Mesenchymal stem cell (in vitro differentiated cells and primary cell): ENCODE results near the gene DCUN1D1.

Source experiments
- DNase-seq: peaks from one replicate; pipeline ENCODE4 v3.0.0-alpha.2; 2013
- H2AFZ ChIP-seq: one replicate; pipeline ENCODE4 v1.6.1; 2013; ENCODE audit warnings: low read depth, mild to moderate bottlenecking, control low read depth, inconsistent platforms, low read length, moderate library complexity
- H2AK5ac ChIP-seq: 2 replicates; pipeline ENCODE4 v1.6.1; 2013; ENCODE audit warnings: low read length, moderate library complexity, mild to moderate bottlenecking, inconsistent platforms; ENCODE audit not compliant: severe bottlenecking
- H2BK120ac ChIP-seq: one replicate; pipeline ENCODE4 v1.6.1; 2013; ENCODE audit warnings: low read depth, mild to moderate bottlenecking, inconsistent platforms, low read length, moderate library complexity
- H2BK12ac ChIP-seq, 2 experiments: one replicate each; pipeline ENCODE4 v1.6.1; 2013; ENCODE audit warnings: inconsistent platforms in 2 of 2, low read length in 2 of 2, mild to moderate bottlenecking in 2 of 2, moderate library complexity in 2 of 2, control low read depth in 1 of 2
- H2BK15ac ChIP-seq: one replicate; pipeline ENCODE4 v1.6.1; 2013; ENCODE audit warnings: mild to moderate bottlenecking, low read depth, inconsistent platforms; ENCODE audit not compliant: poor library complexity, severe bottlenecking
- H2BK5ac ChIP-seq: 2 replicates; pipeline ENCODE4 v1.6.1; 2013; ENCODE audit warnings: low read depth, mild to moderate bottlenecking, low read length, control low read depth, inconsistent platforms; ENCODE audit not compliant: poor library complexity, severe bottlenecking
- H3K14ac ChIP-seq, 2 experiments: one replicate each; pipeline ENCODE4 v1.6.1; 2013; ENCODE audit warnings: inconsistent platforms in 2 of 2, low read length in 2 of 2, control low read depth in 1 of 2, mild to moderate bottlenecking in 1 of 2, moderate library complexity in 1 of 2
- H3K18ac ChIP-seq, 2 experiments: one replicate each; pipeline ENCODE4 v1.6.1; 2013; ENCODE audit warnings: inconsistent platforms in 2 of 2, low read length in 2 of 2, control low read depth in 1 of 2, low read depth in 1 of 2, mild to moderate bottlenecking in 1 of 2
- H3K23ac ChIP-seq, 2 experiments: one replicate each; pipeline ENCODE4 v1.6.1; 2013; ENCODE audit warnings: inconsistent platforms in 2 of 2, low read length in 2 of 2, mild to moderate bottlenecking in 2 of 2, moderate library complexity in 2 of 2, control low read depth in 1 of 2
- H3K27ac ChIP-seq: 2 replicates; pipeline ENCODE4 v1.5.1; 2013; ENCODE audit warnings: mild to moderate bottlenecking, moderate library complexity, low read length, control low read depth, inconsistent platforms; ENCODE audit not compliant: poor library complexity, severe bottlenecking
- H3K27me3 ChIP-seq, 2 experiments: 2 replicates each; pipeline versions ENCODE4 v1.6.1 to v1.7.0; 2013; ENCODE audit warnings: low read length in 2 of 2, mild to moderate bottlenecking in 2 of 2, moderate library complexity in 2 of 2, control low read depth in 1 of 2, inconsistent platforms in 1 of 2; ENCODE audit not compliant: control insufficient read depth in 1 of 2, insufficient read depth in 1 of 2
- H3K36me3 ChIP-seq, 2 experiments: 2 replicates each; pipeline versions ENCODE4 v1.6.1 to v1.7.0; 2013; ENCODE audit warnings: low read length in 2 of 2, control low read depth in 1 of 2, inconsistent platforms in 1 of 2, low read depth in 1 of 2, mild to moderate bottlenecking in 1 of 2; ENCODE audit not compliant: insufficient read depth in 2 of 2, control insufficient read depth in 1 of 2
- H3K4ac ChIP-seq, 2 experiments: one replicate each; pipeline ENCODE4 v1.6.1; 2013; ENCODE audit warnings: inconsistent platforms in 2 of 2, low read length in 2 of 2, mild to moderate bottlenecking in 2 of 2, moderate library complexity in 2 of 2, control low read depth in 1 of 2, low read depth in 1 of 2
- H3K4me1 ChIP-seq: 2 replicates; pipeline ENCODE4 v1.6.1; 2013; ENCODE audit warnings: low read depth, low read length, control low read depth; ENCODE audit not compliant: control insufficient read depth, insufficient read depth
- H3K4me2 ChIP-seq: 2 replicates; pipeline ENCODE4 v1.6.1; 2013; ENCODE audit warnings: low read length, mild to moderate bottlenecking, inconsistent platforms; ENCODE audit not compliant: poor library complexity, severe bottlenecking
- H3K4me3 ChIP-seq, 2 experiments: 2 replicates each; pipeline versions ENCODE4 v1.5.1 to v1.7.0; 2013; ENCODE audit warnings: low read length in 2 of 2, mild to moderate bottlenecking in 2 of 2, control low read depth in 1 of 2, low read depth in 1 of 2; ENCODE audit not compliant: insufficient read depth in 1 of 2
- H3K79me1 ChIP-seq: replicated peaks from 2 replicates; pipeline ENCODE4 v1.6.1; 2013; ENCODE audit warnings: mild to moderate bottlenecking, control low read depth, low read length, inconsistent platforms; ENCODE audit not compliant: poor library complexity, severe bottlenecking
- H3K9ac ChIP-seq: 2 replicates; pipeline ENCODE4 v1.7.0; 2013; ENCODE audit warnings: mild to moderate bottlenecking, low read length, moderate library complexity
- H3K9me3 ChIP-seq: 2 replicates; pipeline ENCODE4 v1.7.0; 2013; ENCODE audit warnings: mild to moderate bottlenecking, low read length; ENCODE audit not compliant: control insufficient read depth
- H4K8ac ChIP-seq: one replicate; pipeline ENCODE4 v1.6.1; 2013; ENCODE audit warnings: inconsistent platforms, mild to moderate bottlenecking, low read length, moderate library complexity
- H4K91ac ChIP-seq: one replicate; pipeline ENCODE4 v1.6.1; 2013; ENCODE audit warnings: mild to moderate bottlenecking, low read length, inconsistent platforms
- WGBS: methylation state at CpG from one replicate; pipeline ENCODE4 v1.1.7; 2013; ENCODE audit warnings: mixed read lengths; 5-methylcytosine and 5-hydroxymethylcytosine counted together

Gene DCUN1D1

DNA sequence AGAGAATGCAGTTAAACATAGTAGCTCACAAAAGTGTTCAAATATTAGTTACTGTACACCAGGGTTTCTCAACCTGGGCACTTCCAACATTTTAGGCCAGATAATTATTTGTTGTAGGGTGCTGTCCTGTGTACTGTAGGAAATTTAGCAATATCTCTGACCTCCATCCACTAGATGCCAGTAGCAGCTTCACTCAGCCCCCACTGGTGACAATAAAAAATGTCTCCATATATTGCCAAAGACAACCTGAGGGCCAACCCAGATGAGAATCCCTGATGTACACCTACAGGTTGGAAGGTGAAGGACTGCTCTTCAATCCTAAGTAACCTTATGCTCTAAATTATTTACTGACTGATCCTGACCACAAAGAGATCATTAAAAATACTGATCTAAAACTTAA, 32.5 kb downstream of the DCUN1D1 start:
- H2BK5ac ChIP-seq, result no peak overlapping the region
- H3K4me1 ChIP-seq, result no peaks in the 10 kb centered on the region
- H3K9ac ChIP-seq, result no peak overlapping the region
- no peak overlapping the region for H2BK120ac ChIP-seq
- H4K8ac ChIP-seq, result no peak overlapping the region
- no peak overlapping the region for H2BK12ac ChIP-seq
- H3K27me3 ChIP-seq, result no peaks in the 10 kb centered on the region
- H3K79me1 ChIP-seq, result peaks cover 14% of the 10 kb centered on the region
- H3K18ac ChIP-seq, result no peak overlapping the region
- no peak overlapping the region for H3K27ac ChIP-seq
- no peak overlapping the region for H2BK15ac ChIP-seq
- no peak overlapping the region for H3K4me3 ChIP-seq
- no peak for DNase-seq
- no peaks in the 10 kb centered on the region for H3K9me3 ChIP-seq
- no peak overlapping the region for H2AFZ ChIP-seq
- no peak overlapping the region for H3K23ac ChIP-seq
- no peak overlapping the region for H2AK5ac ChIP-seq
- H4K91ac ChIP-seq, result no peak overlapping the region
- H3K4me2 ChIP-seq, result no peak overlapping the region
- peaks cover 12 to 56% of the 10 kb centered on the region in 2 experiments for H3K36me3 ChIP-seq
- no peak overlapping the region for H3K14ac ChIP-seq
- H3K4ac ChIP-seq, result no peak overlapping the region

DNA sequence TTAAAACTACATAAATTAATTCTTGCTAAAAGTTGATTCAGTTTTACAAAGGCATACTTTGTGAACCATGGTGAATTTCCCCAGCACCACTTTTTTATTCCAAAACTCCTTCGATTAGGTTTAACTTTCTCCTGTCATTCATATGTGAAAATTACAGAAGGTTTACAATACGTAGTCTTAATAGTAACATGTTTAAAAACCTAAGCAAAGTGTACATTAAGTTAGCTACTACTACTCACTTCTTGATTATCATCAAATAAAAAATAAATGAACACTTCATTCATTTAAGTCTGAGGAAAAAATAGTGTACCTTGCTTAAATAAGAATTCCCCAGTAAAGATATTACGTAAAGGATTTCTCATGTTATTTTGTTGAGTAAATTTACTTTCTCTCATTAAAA, 38.6 kb downstream of the DCUN1D1 start:
- no peak overlapping the region for H3K4me2 ChIP-seq
- H4K91ac ChIP-seq, result no peak overlapping the region
- no peak overlapping the region for H4K8ac ChIP-seq
- no peak overlapping the region for H2BK12ac ChIP-seq
- H3K9ac ChIP-seq, result no peak overlapping the region
- H3K18ac ChIP-seq, result no peak overlapping the region
- no peak overlapping the region for H3K23ac ChIP-seq
- no peaks in the 10 kb centered on the region for H3K27me3 ChIP-seq
- no peak overlapping the region for H3K4ac ChIP-seq
- no peak overlapping the region for H2BK5ac ChIP-seq
- no CpG with 5 or more reads among the region's 3 CpGs for WGBS
- no peaks in the 10 kb centered on the region for H3K9me3 ChIP-seq
- H3K14ac ChIP-seq, result no peak overlapping the region
- H2BK15ac ChIP-seq, result no peak overlapping the region
- no peaks in the 10 kb centered on the region for H3K4me1 ChIP-seq
- no peak overlapping the region for H2BK120ac ChIP-seq
- H3K27ac ChIP-seq, result no peak overlapping the region
- H2AFZ ChIP-seq, result no peak overlapping the region
- no peak for DNase-seq
- H3K4me3 ChIP-seq, result no peak overlapping the region
- no peak overlapping the region for H2AK5ac ChIP-seq
- peaks cover 2% of the 10 kb centered on the region for H3K79me1 ChIP-seq
- peaks cover 5 to 43% of the 10 kb centered on the region in 2 experiments for H3K36me3 ChIP-seq

DNA sequence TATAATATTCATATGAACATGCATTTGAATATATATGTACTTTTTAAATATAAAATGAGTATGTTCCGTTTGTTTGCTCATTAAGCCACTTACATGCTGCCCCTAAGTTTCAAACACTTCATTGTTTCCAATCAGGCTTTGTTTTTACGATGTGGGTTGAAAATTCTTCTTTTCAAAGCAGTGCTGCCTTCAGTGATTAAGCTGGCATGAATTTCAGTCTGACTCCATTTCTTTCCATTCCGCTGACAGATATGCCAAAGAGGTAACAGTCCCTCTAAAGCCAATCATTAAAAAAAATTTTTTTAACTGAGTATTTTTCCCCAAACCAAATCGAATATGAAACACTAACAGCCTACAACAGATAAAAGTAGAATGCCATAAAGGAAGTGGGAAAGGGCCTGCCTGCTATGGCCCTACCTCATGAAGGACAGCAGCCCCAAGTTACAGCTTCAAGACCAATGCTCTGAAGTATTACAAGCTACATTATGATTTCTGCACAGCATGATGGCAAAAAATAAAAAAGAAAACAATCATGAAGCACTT, 40.0 kb downstream of the DCUN1D1 start:
- Histone ChIP-seq H3K4ac (no peak overlapping the region), H4K91ac (no peak overlapping the region), H3K27me3 (no peaks in the 10 kb centered on the region), H3K4me3 (no peak overlapping the region), H3K23ac (no peak overlapping the region), H3K36me3 (peaks cover 0 to 29% of the 10 kb centered on the region in 2 experiments), H3K9me3 (no peaks in the 10 kb centered on the region), H2BK12ac (no peak overlapping the region), H3K79me1 (peaks cover 1% of the 10 kb centered on the region), H2AK5ac (no peak overlapping the region), H3K18ac (no peak overlapping the region), H2BK120ac (no peak overlapping the region), H2BK5ac (no peak overlapping the region), H4K8ac (no peak overlapping the region), H3K4me2 (no peak overlapping the region), H3K27ac (no peak overlapping the region), H2BK15ac (no peak overlapping the region), H3K14ac (no peak overlapping the region), H2AFZ (no peak overlapping the region), H3K4me1 (no peaks in the 10 kb centered on the region), H3K9ac (no peak overlapping the region)
- DNase-seq, result no peak
- 85% methylated on average over 4 of the region's 4 CpGs for WGBS

DNA sequence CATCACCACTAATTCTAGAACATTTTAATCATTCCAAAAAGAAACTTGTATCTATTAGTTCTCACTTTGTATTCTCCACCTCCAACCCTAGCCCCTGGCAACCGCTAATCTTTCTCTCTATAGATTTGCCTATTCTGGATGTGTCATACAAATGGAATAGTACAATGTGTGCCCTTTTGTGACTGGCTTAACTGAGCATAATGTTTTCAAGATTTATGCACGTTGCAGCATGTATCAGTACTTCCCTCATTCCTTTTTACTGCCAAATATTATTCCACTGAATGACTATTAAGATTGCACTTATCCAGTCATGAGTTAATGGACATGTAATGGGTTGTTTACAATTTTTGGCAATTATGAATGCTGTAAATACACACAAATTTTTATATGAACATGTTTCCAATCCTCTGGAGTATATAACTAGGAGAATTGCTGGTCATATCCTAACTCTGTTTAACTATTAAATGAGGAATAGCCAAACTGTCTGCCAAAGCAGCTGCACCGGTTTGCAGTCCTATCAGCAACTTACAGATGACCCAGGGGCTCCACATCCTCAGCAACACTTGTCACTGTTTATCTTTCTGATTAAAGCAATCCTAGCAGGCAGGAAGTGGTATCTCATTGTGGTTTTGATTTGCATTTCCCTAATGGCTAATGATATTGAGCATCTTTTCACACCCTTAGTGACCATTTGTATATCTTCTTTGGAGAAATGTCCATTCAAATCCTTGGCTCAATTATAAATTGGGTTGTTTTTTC, 42.9 kb downstream of the DCUN1D1 start:
- H2AFZ ChIP-seq, result no peak overlapping the region
- H3K9ac ChIP-seq, result no peak overlapping the region
- no peak overlapping the region for H4K91ac ChIP-seq
- H2BK12ac ChIP-seq, result no peak overlapping the region
- no peaks in the 10 kb centered on the region for H3K4me1 ChIP-seq
- no peak overlapping the region for H3K4me2 ChIP-seq
- H2BK120ac ChIP-seq, result no peak overlapping the region
- no peak overlapping the region for H2BK15ac ChIP-seq
- 0% methylated on average over 1 of the region's 3 CpGs for WGBS
- no peak overlapping the region for H2AK5ac ChIP-seq
- DNase-seq, result no peak
- peaks cover 3% of the 10 kb centered on the region for H3K9me3 ChIP-seq
- H3K18ac ChIP-seq, result no peak overlapping the region
- no peak overlapping the region for H4K8ac ChIP-seq
- H3K23ac ChIP-seq, result no peak overlapping the region
- H3K27me3 ChIP-seq, result no peaks in the 10 kb centered on the region
- H3K27ac ChIP-seq, result no peak overlapping the region
- no peak overlapping the region for H3K4me3 ChIP-seq
- no peak overlapping the region for H2BK5ac ChIP-seq
- H3K79me1 ChIP-seq, result peaks cover 3% of the 10 kb centered on the region
- H3K36me3 ChIP-seq, result peaks cover 0 to 18% of the 10 kb centered on the region in 2 experiments
- H3K4ac ChIP-seq, result no peak overlapping the region
- H3K14ac ChIP-seq, result no peak overlapping the region
